HEK293 (cell line): ENCODE results near the gene KIAA1328.

Experiments used
- CTCF ChIA-PET: fragments of 350-600 bp; formaldehyde crosslinking; extraction: SDS; loops from one replicate; lab custom pipeline; 2021; ENCODE audit warnings: antibody characterized with exemption; lab: Yijun Ruan, JAX
- POLR2A ChIA-PET: fragments of 300-600 bp; formaldehyde crosslinking; extraction: SDS; loops from one replicate; lab custom pipeline; 2020; ENCODE audit warnings: antibody characterized with exemption, inconsistent platforms; lab: Yijun Ruan, JAX
- H3K27ac ChIP-seq: fragments of 200-500 bp; sonication (Bioruptor generic); 2 replicates; pipeline ENCODE4 v1.5.1; 2014; ENCODE audit warnings: low read depth, low read length, control low read depth, inconsistent platforms; ENCODE audit errors: extremely low read depth
- H3K36me3 ChIP-seq, 2 experiments: fragments of 200-500 bp in 1 of 2; sonication (Bioruptor generic) in 1 of 2; 1 replicate in 1 of 2; 2 replicates in 1 of 2; pipeline ENCODE4 v1.5.1; 2014 to 2017; ENCODE audit warnings: inconsistent platforms in 2 of 2, low read length in 2 of 2; ENCODE audit not compliant: control insufficient read depth in 2 of 2, insufficient read depth in 1 of 2
- H3K4me1 ChIP-seq: fragments of 200-500 bp; sonication (Bioruptor generic); 2 replicates; pipeline ENCODE4 v1.5.1; 2014; ENCODE audit warnings: mild to moderate bottlenecking, low read length, inconsistent platforms; ENCODE audit not compliant: control insufficient read depth, insufficient read depth
- H3K4me3 ChIP-seq: 2 replicates; pipeline ENCODE4 v1.5.1; 2011; ENCODE audit warnings: low read depth, mild to moderate bottlenecking, control low read depth, low read length, moderate library complexity
- H3K9me3 ChIP-seq: fragments of 200-500 bp; sonication (Bioruptor generic); 2 replicates; pipeline ENCODE4 v1.5.1; 2014; ENCODE audit warnings: low read depth, low read length, inconsistent platforms; ENCODE audit not compliant: control insufficient read depth, insufficient read depth
- BCL11A ChIP-seq: fragments of 450-650 bp; formaldehyde crosslinking; IDR thresholded peaks from 2 replicates; pipeline ENCODE4 v1.5.1; 2016; ENCODE audit warnings: low read depth, missing biosample characterization, missing genetic modification characterization
- BCL11B ChIP-seq: fragments of 450-650 bp; formaldehyde crosslinking; IDR thresholded peaks from 2 replicates; pipeline ENCODE4 v1.5.1; 2016; ENCODE audit warnings: low read depth, missing biosample characterization, missing genetic modification characterization
- GFI1B ChIP-seq: fragments of 450-650 bp; formaldehyde crosslinking; IDR thresholded peaks from 2 replicates; pipeline ENCODE4 v1.5.1; 2016; ENCODE audit warnings: missing biosample characterization, missing genetic modification characterization
- GLI4 ChIP-seq: fragments of 450-650 bp; formaldehyde crosslinking; IDR thresholded peaks from 2 replicates; pipeline ENCODE4 v1.5.1; 2016; ENCODE audit warnings: missing biosample characterization, missing genetic modification characterization
- HOXD13 ChIP-seq: sonication (generic); formaldehyde crosslinking; IDR thresholded peaks from 2 replicates; pipeline ENCODE4 v1.8.0; 2022; ENCODE audit warnings: missing genetic modification reagents, borderline replicate concordance
- KLF8 ChIP-seq: fragments of 450-650 bp; formaldehyde crosslinking; IDR thresholded peaks from 2 replicates; pipeline ENCODE4 v1.5.1; 2016; ENCODE audit warnings: missing biosample characterization, missing genetic modification characterization
- PRDM6 ChIP-seq: fragments of 450-650 bp; formaldehyde crosslinking; IDR thresholded peaks from 2 replicates; pipeline ENCODE4 v1.5.1; 2017; ENCODE audit warnings: missing biosample characterization, missing genetic modification characterization
- RBAK ChIP-seq: fragments of 450-650 bp; formaldehyde crosslinking; IDR thresholded peaks from 2 replicates; pipeline ENCODE4 v1.5.1; 2016; ENCODE audit warnings: missing biosample characterization, missing genetic modification characterization
- TRIM28 ChIP-seq: IDR thresholded peaks from 2 replicates; pipeline ENCODE4 v1.6.1; 2011; ENCODE audit warnings: low read length, control low read depth, borderline replicate concordance
- ZBTB48 ChIP-seq: fragments of 450-650 bp; formaldehyde crosslinking; IDR thresholded peaks from 2 replicates; pipeline ENCODE4 v1.5.1; 2016; ENCODE audit warnings: missing biosample characterization, missing genetic modification characterization
- ZNF138 ChIP-seq: fragments of 450-650 bp; formaldehyde crosslinking; IDR thresholded peaks from 2 replicates; pipeline ENCODE4 v1.5.1; 2016; ENCODE audit warnings: missing biosample characterization, missing genetic modification characterization, borderline replicate concordance
- ZNF266 ChIP-seq: fragments of 450-650 bp; formaldehyde crosslinking; IDR thresholded peaks from 2 replicates; pipeline ENCODE4 v1.5.1; 2016; ENCODE audit warnings: missing biosample characterization, missing genetic modification characterization, low read depth
- ZNF335 ChIP-seq: fragments of 450-650 bp; formaldehyde crosslinking; conservative IDR thresholded peaks from 2 replicates; pipeline ENCODE4 v1.5.1; 2016; ENCODE audit warnings: missing biosample characterization, missing genetic modification characterization
- ZNF518A ChIP-seq: fragments of 450-650 bp; formaldehyde crosslinking; conservative IDR thresholded peaks from 2 replicates; pipeline ENCODE4 v1.5.1; 2016; ENCODE audit warnings: low read depth, missing biosample characterization, missing genetic modification characterization
- ZNF560 ChIP-seq: fragments of 450-650 bp; formaldehyde crosslinking; IDR thresholded peaks from 2 replicates; pipeline ENCODE4 v1.5.1; 2017; ENCODE audit warnings: missing biosample characterization, missing genetic modification characterization, borderline replicate concordance
- ZNF660 ChIP-seq: fragments of 450-650 bp; IDR thresholded peaks from 2 replicates; pipeline ENCODE4 v1.5.1; 2018; ENCODE audit warnings: missing biosample characterization, mild to moderate bottlenecking, missing genetic modification characterization
- ZNF677 ChIP-seq: fragments of 450-650 bp; IDR thresholded peaks from 2 replicates; pipeline ENCODE4 v1.5.0; 2018; ENCODE audit warnings: missing biosample characterization, mild to moderate bottlenecking, missing genetic modification characterization, moderate library complexity
- ZNF707 ChIP-seq: fragments of 450-650 bp; formaldehyde crosslinking; IDR thresholded peaks from 2 replicates; pipeline ENCODE4 v1.5.1; 2016; ENCODE audit warnings: missing biosample characterization, missing genetic modification characterization

KIAA1328 gene

GRCh38 chr18:37006742-37007141, 177.8 kb downstream of the KIAA1328 start:
- H3K27ac ChIP-seq = no peak overlapping the region
- H3K9me3 ChIP-seq = no peaks in the 10 kb centered on the region
- CTCF ChIA-PET = no interaction called here
- no peaks in the 10 kb centered on the region for H3K4me1 ChIP-seq
- H3K4me3 ChIP-seq = no peak overlapping the region
- no peaks in the 10 kb centered on the region for H3K36me3 ChIP-seq
- POLR2A ChIA-PET = no interaction called here
- TF ChIP-seq RBAK (tag by site-specific recombination) (no peak), ZNF677 (tag by site-specific recombination) (no peak), HOXD13 (CRISPR knock-in tag) (no peak), ZNF335 (tag by site-specific recombination) (no peak)
- TF ChIP-seq, all 188 proteins: peak for 0

GRCh38 chr18:37012452-37012851, 183.5 kb downstream of the KIAA1328 start:
- Histone ChIP-seq H3K27ac (no peak overlapping the region), H3K36me3 (no peaks in the 10 kb centered on the region), H3K9me3 (no peaks in the 10 kb centered on the region), H3K4me3 (no peak overlapping the region), H3K4me1 (no peaks in the 10 kb centered on the region)
- TF ChIP-seq ZBTB48 (tag by site-specific recombination) (no peak), GFI1B (tag by site-specific recombination) (no peak), ZNF335 (tag by site-specific recombination) (no peak), ZNF707 (tag by site-specific recombination) (no peak), PRDM6 (tag by site-specific recombination) (no peak)
- ChIA-PET CTCF (interaction anchor here (0.6 kb wide), 1 partner anchor 1103 kb away, joined by 3 read pairs; no protein-coding TSS in a partner anchor), POLR2A (no interaction called here)

GRCh38 chr18:37019157-37019827, 190.4 kb downstream of the KIAA1328 start:
- Histone ChIP-seq H3K4me3 (no peak overlapping the region), H3K36me3 (no peaks in the 10 kb centered on the region), H3K27ac (no peak overlapping the region), H3K4me1 (no peaks in the 10 kb centered on the region), H3K9me3 (no peaks in the 10 kb centered on the region)
- ChIA-PET POLR2A (interaction anchor here (0.7 kb wide), 1 partner anchor 67 kb away, joined by 7 read pairs; no protein-coding TSS in a partner anchor), CTCF (interaction anchor here (0.7 to 1.1 kb wide), 3 partner anchors 14 to 76 kb away, joined by 3 to 5 read pairs (median 3); no protein-coding TSS in a partner anchor)
- peak; percentile 47; the same call in 1 of the 2 replicates for TF ChIP-seq TRIM28
- no peak for TF ChIP-seq BCL11B

- Histone ChIP-seq H3K4me1 (no peaks in the 10 kb centered on the region), H3K27ac (no peak overlapping the region), H3K36me3 (no peaks in the 10 kb centered on the region), H3K9me3 (no peaks in the 10 kb centered on the region), H3K4me3 (no peak overlapping the region)
- ChIA-PET CTCF (interaction anchor here (0.6 kb wide), 1 partner anchor 171 kb away, joined by 5 read pairs; no protein-coding TSS in a partner anchor), POLR2A (no interaction called here)
- TF ChIP-seq ZNF518A (tag by site-specific recombination) (no peak), ZNF266 (tag by site-specific recombination) (no peak), ZNF660 (tag by site-specific recombination) (no peak), PRDM6 (tag by site-specific recombination) (no peak), ZNF560 (tag by site-specific recombination) (no peak), KLF8 (tag by site-specific recombination) (no peak), BCL11A (tag by site-specific recombination) (no peak), GLI4 (tag by site-specific recombination) (no peak), ZNF138 (no peak)
Measured at GRCh38 chr18:37033419-37033818, 204.5 kb downstream of the KIAA1328 start.
